ENCODE results near the gene OXCT1. TPM values are rescaled to one million over a fixed set of nuclear protein-coding genes. Genes with fewer than 3 reads are reported as not detected.

OXCT1 gene
- total and polyA plus RNA-seq, 2 of the 13 experiments (the other 11 are each of a cell fraction or from before 2014, with no cell fraction given), result 0.92 to 4.7 TPM

DNA sequence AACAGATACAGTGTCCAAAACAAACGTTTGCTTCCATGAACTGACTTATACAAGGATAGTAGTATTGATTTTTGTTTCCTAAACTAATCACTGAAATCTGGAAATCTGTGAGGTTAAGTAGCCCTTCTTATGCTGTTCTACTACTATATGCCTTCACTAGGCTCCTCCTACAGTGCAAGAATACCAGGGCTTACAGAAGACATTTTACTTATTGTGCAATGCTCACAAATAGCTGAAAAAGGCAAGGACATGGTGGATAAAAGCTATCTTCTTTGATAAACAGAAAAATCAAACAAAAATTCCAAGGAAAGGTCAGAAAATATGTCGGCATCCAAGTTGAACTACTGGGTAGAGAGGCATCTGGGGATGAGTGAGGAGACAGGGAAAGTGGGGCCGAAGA, 61.9 kb downstream of the OXCT1 start:
- Histone ChIP-seq H3K36me3 (replicated peaks in 1 of 2; ENCODE audit: control insufficient read depth in 1 of 2, insufficient read depth in 2 of 2, low read length in 2 of 2) (no peaks in the 10 kb centered on the region), H3K4me2 (ENCODE audit: low read depth, low read length) (no peak overlapping the region), H3K27me3 (ENCODE audit: control insufficient read depth in 1 of 2, insufficient read depth in 2 of 2, low read length in 2 of 2) (no peaks in the 10 kb centered on the region), H3K27ac (ENCODE audit: extremely low read length, insufficient read depth, low read length) (no peak overlapping the region), H2AFZ (ENCODE audit: low read length) (no peak overlapping the region), H3K4me3 (replicated peaks in 1 of 3; ENCODE audit: insufficient read depth in 1 of 3, low read depth in 2 of 3, low read length in 3 of 3) (no peak overlapping the region), H3K79me2 (ENCODE audit: insufficient read depth, low read length) (no peaks in the 10 kb centered on the region), H3K9me3 (ENCODE audit: low read length) (no peaks in the 10 kb centered on the region), H3K4me1 (ENCODE audit: insufficient read depth, low read length) (no peaks in the 10 kb centered on the region), H4K20me1 (ENCODE audit: insufficient read depth, low read length) (no peaks in the 10 kb centered on the region), H3K9ac (ENCODE audit: insufficient read depth, low read depth, low read length) (no peak overlapping the region)
- TF ChIP-seq CEBPB (IDR thresholded peaks at IDR 0.05; ENCODE audit: borderline replicate concordance, low read depth, low read length), result peak; percentile 65
- no peak for TF ChIP-seq IKZF1 (IDR thresholded peaks at IDR 0.05)
- ATAC-seq, result no peak
- FAIRE-seq, result no peak
- DNase-seq (ENCODE audit: low spot score), result no peak
- 44% methylated on average over 3 of the region's 3 CpGs for WGBS (ENCODE audit: low lambda C conversion rate)
- in situ Hi-C loops (cut with HindIII; ENCODE audit: extremely low pct_ligation_motif_present, low pct_unique_long_range_greater_than_20kb) (no loop called here), intact Hi-C loops (cut with micrococcal nuclease; ENCODE audit: unreplicated experiment) (no loop called here)
- no TSS peak for BruUV-seq (replicated peaks)
- POLR2A ChIA-PET, result no interaction called here
- CTCF ChIA-PET (ENCODE audit: low intra/inter-chr PET ratio, low total read pairs), result no interaction called here

DNA sequence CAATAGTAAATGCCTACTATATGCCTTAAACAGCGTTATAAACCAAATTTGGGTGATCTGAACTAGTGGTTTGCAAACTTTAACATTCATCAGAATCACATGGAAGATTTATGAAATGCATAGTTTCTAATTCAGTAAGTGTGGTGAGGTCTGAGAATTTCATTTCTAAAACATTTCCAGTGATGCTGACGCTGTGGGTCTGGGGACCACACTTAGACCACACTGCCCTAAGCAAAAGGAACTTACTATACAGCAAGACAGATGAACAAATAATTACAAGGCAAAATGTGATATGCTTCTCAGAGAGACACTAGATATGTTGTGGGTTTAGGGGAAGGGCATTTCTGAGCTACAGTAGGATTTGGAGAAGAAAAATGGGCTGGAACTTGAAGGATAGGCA, 72.6 kb downstream of the OXCT1 start:
- WGBS (ENCODE audit: low lambda C conversion rate), result 47% methylated on average over 2 of the region's 2 CpGs
- TF ChIP-seq, protein P1, sequence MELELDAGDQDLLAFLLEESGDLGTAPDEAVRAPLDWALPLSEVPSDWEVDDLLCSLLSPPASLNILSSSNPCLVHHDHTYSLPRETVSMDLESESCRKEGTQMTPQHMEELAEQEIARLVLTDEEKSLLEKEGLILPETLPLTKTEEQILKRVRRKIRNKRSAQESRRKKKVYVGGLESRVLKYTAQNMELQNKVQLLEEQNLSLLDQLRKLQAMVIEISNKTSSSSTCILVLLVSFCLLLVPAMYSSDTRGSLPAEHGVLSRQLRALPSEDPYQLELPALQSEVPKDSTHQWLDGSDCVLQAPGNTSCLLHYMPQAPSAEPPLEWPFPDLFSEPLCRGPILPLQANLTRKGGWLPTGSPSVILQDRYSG (CRISPR knock-in tag; IDR thresholded peaks at IDR 0.05), result no peak
- TF ChIP-seq, protein P2, sequence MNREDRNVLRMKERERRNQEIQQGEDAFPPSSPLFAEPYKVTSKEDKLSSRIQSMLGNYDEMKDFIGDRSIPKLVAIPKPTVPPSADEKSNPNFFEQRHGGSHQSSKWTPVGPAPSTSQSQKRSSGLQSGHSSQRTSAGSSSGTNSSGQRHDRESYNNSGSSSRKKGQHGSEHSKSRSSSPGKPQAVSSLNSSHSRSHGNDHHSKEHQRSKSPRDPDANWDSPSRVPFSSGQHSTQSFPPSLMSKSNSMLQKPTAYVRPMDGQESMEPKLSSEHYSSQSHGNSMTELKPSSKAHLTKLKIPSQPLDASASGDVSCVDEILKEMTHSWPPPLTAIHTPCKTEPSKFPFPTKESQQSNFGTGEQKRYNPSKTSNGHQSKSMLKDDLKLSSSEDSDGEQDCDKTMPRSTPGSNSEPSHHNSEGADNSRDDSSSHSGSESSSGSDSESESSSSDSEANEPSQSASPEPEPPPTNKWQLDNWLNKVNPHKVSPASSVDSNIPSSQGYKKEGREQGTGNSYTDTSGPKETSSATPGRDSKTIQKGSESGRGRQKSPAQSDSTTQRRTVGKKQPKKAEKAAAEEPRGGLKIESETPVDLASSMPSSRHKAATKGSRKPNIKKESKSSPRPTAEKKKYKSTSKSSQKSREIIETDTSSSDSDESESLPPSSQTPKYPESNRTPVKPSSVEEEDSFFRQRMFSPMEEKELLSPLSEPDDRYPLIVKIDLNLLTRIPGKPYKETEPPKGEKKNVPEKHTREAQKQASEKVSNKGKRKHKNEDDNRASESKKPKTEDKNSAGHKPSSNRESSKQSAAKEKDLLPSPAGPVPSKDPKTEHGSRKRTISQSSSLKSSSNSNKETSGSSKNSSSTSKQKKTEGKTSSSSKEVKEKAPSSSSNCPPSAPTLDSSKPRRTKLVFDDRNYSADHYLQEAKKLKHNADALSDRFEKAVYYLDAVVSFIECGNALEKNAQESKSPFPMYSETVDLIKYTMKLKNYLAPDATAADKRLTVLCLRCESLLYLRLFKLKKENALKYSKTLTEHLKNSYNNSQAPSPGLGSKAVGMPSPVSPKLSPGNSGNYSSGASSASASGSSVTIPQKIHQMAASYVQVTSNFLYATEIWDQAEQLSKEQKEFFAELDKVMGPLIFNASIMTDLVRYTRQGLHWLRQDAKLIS (CRISPR knock-in tag; IDR thresholded peaks at IDR 0.05), result no peak
- TF ChIP-seq YY1 (IDR thresholded peaks at IDR 0.05; ENCODE audit: insufficient read depth, insufficient replicate concordance, low read depth, low read length), result no peak
- TF ChIP-seq, protein P3, sequence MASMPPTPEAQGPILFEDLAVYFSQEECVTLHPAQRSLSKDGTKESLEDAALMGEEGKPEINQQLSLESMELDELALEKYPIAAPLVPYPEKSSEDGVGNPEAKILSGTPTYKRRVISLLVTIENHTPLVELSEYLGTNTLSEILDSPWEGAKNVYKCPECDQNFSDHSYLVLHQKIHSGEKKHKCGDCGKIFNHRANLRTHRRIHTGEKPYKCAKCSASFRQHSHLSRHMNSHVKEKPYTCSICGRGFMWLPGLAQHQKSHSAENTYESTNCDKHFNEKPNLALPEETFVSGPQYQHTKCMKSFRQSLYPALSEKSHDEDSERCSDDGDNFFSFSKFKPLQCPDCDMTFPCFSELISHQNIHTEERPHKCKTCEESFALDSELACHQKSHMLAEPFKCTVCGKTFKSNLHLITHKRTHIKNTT (CRISPR knock-in tag; IDR thresholded peaks at IDR 0.05), result no peak
- TF ChIP-seq ZNF430 (CRISPR knock-in tag; IDR thresholded peaks at IDR 0.05), result no peak
- no peak for TF ChIP-seq ZNF839 (CRISPR knock-in tag; IDR thresholded peaks at IDR 0.05; ENCODE audit: borderline replicate concordance)
- no peak for TF ChIP-seq ZNF562 (CRISPR knock-in tag; IDR thresholded peaks at IDR 0.05; ENCODE audit: borderline replicate concordance)

More for the DNA sequence above, 72.6 kb downstream of the OXCT1 start:
- Histone ChIP-seq H3K79me2 (ENCODE audit: insufficient read depth, low read length) (no peaks in the 10 kb centered on the region), H3K27ac (ENCODE audit: extremely low read length, insufficient read depth, low read length) (no peak overlapping the region), H3K4me3 (replicated peaks in 1 of 3; ENCODE audit: insufficient read depth in 1 of 3, low read depth in 2 of 3, low read length in 3 of 3) (no peak overlapping the region), H3K9ac (ENCODE audit: insufficient read depth, low read depth, low read length) (no peak overlapping the region), H4K20me1 (ENCODE audit: insufficient read depth, low read length) (no peaks in the 10 kb centered on the region), H3K36me3 (replicated peaks in 1 of 2; ENCODE audit: control insufficient read depth in 1 of 2, insufficient read depth in 2 of 2, low read length in 2 of 2) (no peaks in the 10 kb centered on the region), H3K4me1 (ENCODE audit: insufficient read depth, low read length) (no peaks in the 10 kb centered on the region), H3K27me3 (ENCODE audit: control insufficient read depth in 1 of 2, insufficient read depth in 2 of 2, low read length in 2 of 2) (no peaks in the 10 kb centered on the region), H3K9me3 (ENCODE audit: low read length) (no peaks in the 10 kb centered on the region), H2AFZ (ENCODE audit: low read length) (no peak overlapping the region), H3K4me2 (ENCODE audit: low read depth, low read length) (no peak overlapping the region)
- DNase-seq (ENCODE audit: low spot score) (no peak), ATAC-seq (no peak), FAIRE-seq (no peak)
- intact Hi-C loops (cut with micrococcal nuclease; ENCODE audit: unreplicated experiment), result no loop called here
- in situ Hi-C loops (cut with HindIII; ENCODE audit: extremely low pct_ligation_motif_present, low pct_unique_long_range_greater_than_20kb), result no loop called here
- ChIA-PET CTCF (ENCODE audit: low intra/inter-chr PET ratio, low total read pairs) (no interaction called here), POLR2A (no interaction called here)
- no TSS peak for BruUV-seq (replicated peaks)
